Natural killer cell (primary cell): ENCODE results near the gene MDH2. TPM values are rescaled to one million over a fixed set of nuclear protein-coding genes. Genes with fewer than 3 reads are reported as not detected.
"Not testable (repeated sequence)": the region's sequence is repeated elsewhere in the genome, so short reads cannot be mapped to it uniquely, and the experiment has no call there.

ENCODE experiments used
- ATAC-seq, 3 donors: fragments of 150-1000 bp in 2 of 3; fragments of 200-7000 bp in 1 of 3; cut with Tn5 transposase; 1 replicate in 1 of 3; 2 replicates in 2 of 3; pipeline ENCODE4 v1.10.0; 2021; ENCODE audit warnings: mild to moderate bottlenecking in 2 of 3, moderate library complexity in 2 of 3
- DNase-seq, 2 donors: peaks; one replicate each; pipeline versions ENCODE4 v3.0.0 to v3.0.0-alpha.2; 2013 to 2021; ENCODE audit warnings: mixed read lengths in 1 of 2
- H3K27ac ChIP-seq: one replicate; pipeline ENCODE4 v1.5.1; 2013; ENCODE audit warnings: mild to moderate bottlenecking, low read length
- H3K27me3 ChIP-seq: one replicate; pipeline ENCODE4 v1.6.1; 2013; ENCODE audit warnings: low read length; ENCODE audit not compliant: control insufficient read depth, insufficient read depth
- H3K36me3 ChIP-seq: one replicate; pipeline ENCODE4 v1.6.1; 2013; ENCODE audit warnings: low read length; ENCODE audit not compliant: control insufficient read depth, insufficient read depth
- H3K4me1 ChIP-seq: one replicate; pipeline ENCODE4 v1.6.1; 2013; ENCODE audit warnings: low read length; ENCODE audit not compliant: control insufficient read depth, insufficient read depth
- H3K4me3 ChIP-seq: one replicate; pipeline ENCODE4 v1.5.1; 2013; ENCODE audit warnings: low read length
- H3K9me3 ChIP-seq: one replicate; pipeline ENCODE4 v1.6.1; 2013; ENCODE audit warnings: low read length; ENCODE audit not compliant: control insufficient read depth, insufficient read depth
- H3K27ac Mint-ChIP-seq, 2 donors: one replicate each; pipeline ENCODE4 v1.8.0; 2022; ENCODE audit warnings: mild to moderate bottlenecking in 2 of 2, mixed read lengths in 2 of 2, moderate library complexity in 1 of 2
- H3K27me3 Mint-ChIP-seq, 2 donors: one replicate each; pipeline ENCODE4 v1.8.0; 2022; ENCODE audit warnings: low read depth in 2 of 2, mixed read lengths in 2 of 2
- H3K36me3 Mint-ChIP-seq: one replicate; pipeline ENCODE4 v1.8.0; 2022; ENCODE audit warnings: mixed read lengths
- H3K4me1 Mint-ChIP-seq, 2 donors: one replicate each; pipeline ENCODE4 v1.8.0; 2022; ENCODE audit warnings: mixed read lengths in 2 of 2
- H3K4me3 Mint-ChIP-seq: one replicate; pipeline ENCODE4 v1.8.0; 2022; ENCODE audit warnings: mild to moderate bottlenecking, moderate library complexity, mixed read lengths
- H3K9me3 Mint-ChIP-seq, 2 donors: one replicate each; pipeline ENCODE4 v1.8.0; 2022; ENCODE audit warnings: mixed read lengths in 2 of 2
- WGBS: methylation state at CpG from one replicate; pipeline ENCODE4 v1.1.7; 2013; ENCODE audit warnings: missing lambda C conversion rate; ENCODE audit not compliant: insufficient coverage; 5-methylcytosine and 5-hydroxymethylcytosine counted together
- intact Hi-C: fragments of 100-400 bp; cut with micrococcal nuclease; formaldehyde crosslinking; loops from one replicate; pipeline ENCODE4 v1.14.2; 2022
- total RNA-seq, 4 donors: library from RNA; stranded (reverse); fragments of 120-200 nt in 1 of 4; gene quantifications; one replicate each; pipeline versions ENCODE4 v1.2.3 to v1.2.4, GENCODE V29; 2013 to 2022
- TF ChIP-seq, protein P1 (sequence below): fragments of 200-600 bp; IDR thresholded peaks from one replicate; pipeline ENCODE4 v1.8.0; 2022; ENCODE audit warnings: antibody characterized with exemption

MDH2 gene
- total RNA-seq, 3 donors from 2014 or later (not counting 1 experiment from before 2014, with no cell fraction given): 75.9 to 95.0 (median 93.9) TPM

DNA sequence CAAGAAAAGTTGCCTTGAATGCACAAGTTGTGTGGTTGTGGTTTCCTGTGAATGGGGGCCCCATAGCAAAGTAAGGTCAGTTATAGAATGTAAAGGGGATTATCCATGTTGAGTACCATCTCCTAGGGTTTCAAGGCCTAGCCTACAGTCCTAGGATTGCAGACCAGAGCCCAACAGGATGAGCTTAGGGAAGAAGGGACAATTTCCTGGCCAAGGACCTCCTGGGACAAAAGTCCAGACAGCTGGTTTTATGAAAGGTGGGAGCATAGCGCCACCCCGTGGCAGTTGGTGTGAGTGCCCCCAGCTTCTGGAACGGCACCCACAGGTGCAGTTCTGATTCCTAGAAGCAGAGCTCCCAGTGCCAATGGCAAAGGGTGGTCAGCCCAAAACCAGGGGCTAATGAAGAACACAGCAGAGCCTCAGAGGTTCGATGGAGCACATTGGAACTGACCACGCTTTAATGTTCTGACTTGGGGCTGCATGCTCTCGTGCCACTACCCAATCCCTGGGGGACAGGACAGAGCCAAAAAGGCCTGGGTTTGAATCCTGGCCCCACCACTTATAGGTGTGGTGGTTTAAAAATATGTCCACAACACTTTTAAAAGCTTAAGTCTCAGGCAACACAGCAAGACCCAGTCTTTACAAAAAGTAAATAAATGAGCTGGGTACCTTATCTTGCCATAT is 27.7 kb upstream of the MDH2 start:
- Mint-ChIP-seq H3K36me3 (peaks cover 10% of the 10 kb centered on the region), H3K27ac (no peak overlapping the region), H3K9me3 (no peaks in the 10 kb centered on the region), H3K4me1 (peaks cover 0 to 11% of the 10 kb centered on the region in 2 donors), H3K4me3 (no peak overlapping the region), H3K27me3 (no peaks in the 10 kb centered on the region)
- peak; percentile 70 to 87 for DNase-seq
- Histone ChIP-seq H3K36me3 (peaks cover 13% of the 10 kb centered on the region), H3K4me1 (peaks cover 9% of the 10 kb centered on the region), H3K4me3 (no peak overlapping the region), H3K9me3 (no peaks in the 10 kb centered on the region), H3K27ac (no peak overlapping the region), H3K27me3 (no peaks in the 10 kb centered on the region)
- TF ChIP-seq, protein P1, sequence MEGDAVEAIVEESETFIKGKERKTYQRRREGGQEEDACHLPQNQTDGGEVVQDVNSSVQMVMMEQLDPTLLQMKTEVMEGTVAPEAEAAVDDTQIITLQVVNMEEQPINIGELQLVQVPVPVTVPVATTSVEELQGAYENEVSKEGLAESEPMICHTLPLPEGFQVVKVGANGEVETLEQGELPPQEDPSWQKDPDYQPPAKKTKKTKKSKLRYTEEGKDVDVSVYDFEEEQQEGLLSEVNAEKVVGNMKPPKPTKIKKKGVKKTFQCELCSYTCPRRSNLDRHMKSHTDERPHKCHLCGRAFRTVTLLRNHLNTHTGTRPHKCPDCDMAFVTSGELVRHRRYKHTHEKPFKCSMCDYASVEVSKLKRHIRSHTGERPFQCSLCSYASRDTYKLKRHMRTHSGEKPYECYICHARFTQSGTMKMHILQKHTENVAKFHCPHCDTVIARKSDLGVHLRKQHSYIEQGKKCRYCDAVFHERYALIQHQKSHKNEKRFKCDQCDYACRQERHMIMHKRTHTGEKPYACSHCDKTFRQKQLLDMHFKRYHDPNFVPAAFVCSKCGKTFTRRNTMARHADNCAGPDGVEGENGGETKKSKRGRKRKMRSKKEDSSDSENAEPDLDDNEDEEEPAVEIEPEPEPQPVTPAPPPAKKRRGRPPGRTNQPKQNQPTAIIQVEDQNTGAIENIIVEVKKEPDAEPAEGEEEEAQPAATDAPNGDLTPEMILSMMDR: peak; percentile 91
- WGBS: 47% methylated on average over 6 of the region's 6 CpGs
- ATAC-seq: peak; percentile 72 to 74 (median 74)
- intact Hi-C loops: loop anchor here (1.0 kb wide), 1 partner anchor 154 kb away; no protein-coding TSS in a partner anchor

DNA sequence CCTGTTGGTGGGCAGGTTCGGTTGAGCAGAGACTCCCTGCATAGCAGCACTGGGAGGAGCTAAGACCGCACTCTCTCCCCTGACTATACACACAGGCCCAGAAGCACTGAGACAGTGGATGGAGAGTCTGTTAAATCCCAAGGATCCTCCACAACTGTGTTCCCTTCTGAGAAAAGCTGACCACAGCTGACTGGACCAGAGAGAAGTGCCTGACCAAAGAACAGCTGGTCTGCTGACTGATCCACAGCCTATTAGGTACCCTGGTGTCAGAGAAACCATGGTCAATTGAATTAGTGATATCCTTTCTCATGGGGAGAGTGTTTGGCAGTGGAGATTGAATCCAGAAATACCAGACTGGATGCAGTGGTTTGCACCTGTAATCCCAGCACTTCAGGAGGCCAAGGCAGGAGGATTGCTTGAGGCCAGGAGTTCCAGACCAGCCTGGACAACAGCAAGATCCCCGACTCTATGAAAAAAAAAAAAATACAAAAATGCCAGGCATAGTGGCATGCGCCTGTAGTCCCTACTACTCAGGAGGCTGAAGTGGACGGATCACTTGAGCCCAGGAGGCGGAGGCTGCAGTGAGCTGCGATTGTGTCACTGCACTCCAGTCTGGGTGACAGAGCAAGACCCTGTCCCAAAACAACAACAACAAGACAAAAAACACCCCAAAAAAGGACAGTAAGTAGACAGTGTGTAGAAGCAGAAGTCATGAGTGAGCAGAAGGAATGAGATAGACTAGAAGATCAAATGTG is 25.7 kb upstream of the MDH2 start:
- Mint-ChIP-seq H3K9me3 (no peaks in the 10 kb centered on the region), H3K4me1 (peaks cover 0 to 11% of the 10 kb centered on the region in 2 donors), H3K4me3 (no peak overlapping the region), H3K27me3 (no peaks in the 10 kb centered on the region), H3K36me3 (peaks cover 6% of the 10 kb centered on the region), H3K27ac (no peak overlapping the region)
- DNase-seq (no peak), ATAC-seq (no peak)
- H3K9me3 ChIP-seq: no peaks in the 10 kb centered on the region
- no peak overlapping the region for H3K27ac ChIP-seq
- peaks cover 9% of the 10 kb centered on the region for H3K4me1 ChIP-seq
- intact Hi-C loops: no loop called here
- 95% methylated on average over 7 of the region's 7 CpGs for WGBS
- no peak overlapping the region for H3K4me3 ChIP-seq
- H3K36me3 ChIP-seq: peaks cover 15% of the 10 kb centered on the region
- H3K27me3 ChIP-seq: no peaks in the 10 kb centered on the region
- TF ChIP-seq, protein P1: no peak

DNA sequence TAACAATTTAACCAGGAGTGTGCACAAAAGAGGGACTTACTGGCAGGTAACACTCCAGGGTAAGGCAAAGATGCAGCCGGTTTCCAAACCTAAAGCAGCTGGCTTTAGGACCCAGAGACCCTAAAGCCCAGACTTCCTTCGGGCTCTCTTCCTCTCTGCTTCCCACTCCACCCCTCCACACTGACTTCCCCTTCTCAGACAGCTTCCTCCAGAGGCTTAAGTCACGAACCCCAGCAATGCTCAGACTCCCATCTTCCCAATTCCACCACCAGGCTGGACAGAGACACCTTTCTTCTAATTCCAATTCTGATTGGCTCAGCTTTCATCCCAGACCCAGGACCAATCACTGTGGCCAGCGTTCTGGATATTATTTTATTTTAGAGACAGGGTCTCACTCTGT is 24.9 kb upstream of the MDH2 start:
- Histone ChIP-seq H3K4me3 (no peak overlapping the region), H3K4me1 (peaks cover 9% of the 10 kb centered on the region), H3K27ac (no peak overlapping the region), H3K36me3 (peaks cover 15% of the 10 kb centered on the region), H3K27me3 (no peaks in the 10 kb centered on the region), H3K9me3 (no peaks in the 10 kb centered on the region)
- Mint-ChIP-seq H3K36me3 (peaks cover 6% of the 10 kb centered on the region), H3K27ac (no peak overlapping the region), H3K27me3 (no peaks in the 10 kb centered on the region), H3K4me1 (peaks cover 0 to 11% of the 10 kb centered on the region in 2 donors), H3K9me3 (no peaks in the 10 kb centered on the region), H3K4me3 (no peak overlapping the region)
- no peak for ATAC-seq
- no peak for DNase-seq
- intact Hi-C loops: no loop called here
- TF ChIP-seq, protein P1: no peak
- 41% methylated on average over 4 of the region's 4 CpGs for WGBS

DNA sequence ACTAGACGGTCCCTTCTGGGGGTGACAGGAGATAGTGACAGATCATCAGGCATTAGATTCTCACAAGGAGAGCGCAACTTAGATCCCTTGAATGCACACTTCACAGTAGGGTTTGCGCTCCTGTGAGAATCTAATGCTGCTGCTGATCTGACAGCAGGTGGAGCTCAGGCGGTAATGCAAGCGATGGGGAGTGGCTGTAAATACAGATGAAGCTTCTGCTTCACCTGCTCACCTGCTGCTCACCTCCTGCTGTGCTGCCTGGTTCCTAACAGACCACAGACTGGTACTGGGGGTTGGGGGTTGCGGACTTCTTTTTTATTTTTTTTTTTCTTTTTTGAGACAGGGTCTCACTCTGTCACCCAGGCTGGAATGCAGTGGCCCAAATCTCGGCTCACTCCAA is 18.2 kb upstream of the MDH2 start:
- intact Hi-C loops, H3K4me3 ChIP-seq, H3K36me3 ChIP-seq, ATAC-seq, H3K9me3 Mint-ChIP-seq, H3K27ac Mint-ChIP-seq, H3K27me3 Mint-ChIP-seq, H3K36me3 Mint-ChIP-seq, H3K9me3 ChIP-seq, H3K27me3 ChIP-seq, DNase-seq, H3K4me3 Mint-ChIP-seq, H3K4me1 ChIP-seq, H3K4me1 Mint-ChIP-seq, H3K27ac ChIP-seq: not testable (repeated sequence)
- WGBS: 98% methylated on average over 7 of the region's 7 CpGs
